HG03135 (cell line): ENCODE data around the gene PPIB.

Experiments
- ATAC-seq: cut with Tn5 transposase; IDR thresholded peaks from one replicate; pipeline ENCODE4 v1.9.1; 2021; ENCODE audit warnings: mild to moderate bottlenecking, moderate library complexity; ENCODE audit not compliant: unreplicated experiment

Gene PPIB

GRCh38 chr15:64162869-64163658 is at the start of gene PPIB:
Gene PPIB, minus strand, starts transcription at chr15:64163022. Its CDS starts 36 bp downstream, at chr15:64162986.
- peak; percentile 89 for ATAC-seq

DNA sequence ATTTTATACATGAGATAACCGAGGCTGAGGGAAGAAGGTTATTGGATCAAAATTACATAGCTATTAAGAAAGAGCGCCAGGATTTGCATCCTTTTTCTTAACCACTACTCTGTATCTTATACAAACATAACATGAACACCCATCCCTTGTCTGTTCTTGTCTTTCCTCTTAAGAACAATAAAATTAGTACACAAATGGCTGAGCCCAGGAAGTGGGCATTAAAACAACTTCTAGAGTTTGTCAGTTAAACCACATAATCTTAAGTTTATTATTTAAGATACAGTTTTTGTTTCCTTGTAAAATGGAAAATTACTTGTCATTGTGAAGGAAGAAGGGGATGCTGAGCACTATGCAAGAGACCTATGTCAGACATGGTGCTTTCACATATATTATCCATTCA is 48.9 kb upstream of the PPIB start:
- no peak for ATAC-seq

DNA sequence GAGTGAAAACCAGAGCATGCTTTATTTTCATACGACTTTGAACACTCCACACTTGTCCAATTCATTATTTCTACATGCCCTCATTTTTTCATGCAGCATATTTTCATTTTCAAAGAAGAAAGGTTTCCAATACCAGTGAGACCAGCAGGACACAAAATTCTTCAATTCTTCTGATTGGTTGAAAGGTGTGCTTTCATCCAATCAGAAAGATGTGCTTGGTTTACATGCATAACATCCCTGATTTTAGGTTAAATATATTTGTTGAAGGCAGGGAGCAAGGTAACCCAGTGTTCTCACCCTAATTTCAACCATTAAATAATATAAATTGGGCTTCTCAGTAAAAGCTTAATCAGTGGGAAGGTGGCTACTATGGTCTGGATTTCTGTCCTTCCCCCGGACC is 47.5 kb upstream of the PPIB start:
- ATAC-seq: no peak

DNA sequence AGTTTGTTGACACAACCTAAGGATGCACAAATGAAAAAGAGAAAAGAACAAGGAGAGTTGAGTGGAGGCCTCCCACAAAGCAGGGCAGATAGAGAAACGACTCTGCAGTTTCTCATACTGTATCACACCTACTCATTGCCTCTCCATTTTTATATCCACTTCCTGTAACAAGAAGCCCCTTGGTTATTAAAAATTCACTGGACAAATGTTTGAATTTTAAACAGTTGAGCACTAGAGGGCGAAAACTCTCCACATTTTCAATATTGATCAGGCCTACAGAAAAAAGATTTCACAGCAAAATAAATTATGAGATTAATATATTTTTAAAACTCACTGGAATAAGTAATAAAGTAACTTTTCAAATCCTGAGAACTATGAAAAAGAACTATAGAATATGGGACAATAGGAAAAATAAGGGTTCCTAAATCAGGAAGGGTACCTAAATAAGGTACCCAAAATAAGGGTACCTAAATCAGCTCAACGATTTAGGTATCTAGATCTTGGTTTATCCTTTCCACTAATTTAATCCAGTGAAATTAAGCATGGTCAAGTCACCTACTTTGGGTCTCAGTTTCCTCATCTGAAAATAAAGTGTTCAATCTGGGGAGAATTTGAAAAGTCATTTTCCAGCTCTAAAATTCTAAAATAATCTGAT is 47.0 kb upstream of the PPIB start:
- no peak for ATAC-seq

DNA sequence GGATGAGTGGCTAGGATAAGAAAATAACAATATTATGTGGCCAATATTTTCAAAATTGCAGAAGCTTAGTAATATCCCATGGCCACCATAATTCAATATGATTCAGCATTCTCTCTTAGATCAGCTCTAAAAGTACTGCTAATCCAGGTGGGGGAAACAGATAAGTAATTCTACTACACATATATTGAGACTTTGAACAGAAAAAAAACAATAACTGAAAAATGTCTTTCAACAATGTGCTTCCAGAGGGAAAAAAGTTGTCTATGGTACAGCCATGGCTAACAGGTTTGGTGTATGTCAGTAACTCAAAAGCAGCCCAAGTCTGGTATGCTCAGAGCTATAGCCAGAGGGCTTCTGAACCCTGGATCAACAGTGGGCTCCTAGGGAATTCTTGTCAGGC is 42.4 kb upstream of the PPIB start:
- no peak for ATAC-seq

DNA sequence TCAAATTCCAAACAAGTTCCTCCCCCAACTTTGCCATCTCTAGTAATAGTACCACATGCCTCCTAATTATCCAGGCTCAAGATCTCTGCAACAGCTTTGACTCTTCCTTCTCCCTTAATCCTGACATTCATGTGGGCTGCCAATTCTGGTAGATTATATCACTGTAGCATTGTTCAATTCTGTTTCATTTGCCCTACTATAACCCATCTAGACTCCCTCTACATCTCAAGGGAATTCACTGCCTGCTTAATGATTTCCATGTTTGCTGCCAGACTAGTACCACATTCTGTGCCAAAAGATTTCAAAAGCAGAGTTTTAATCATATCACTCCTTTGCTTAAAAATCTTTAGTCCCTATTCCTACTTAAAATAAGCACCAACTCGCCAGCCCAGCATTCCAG is 34.6 kb upstream of the PPIB start:
- ATAC-seq: no peak

- ATAC-seq: no peak
Observed at GRCh38 chr15:64193971-64194370, 31.1 kb upstream of the PPIB start.

DNA sequence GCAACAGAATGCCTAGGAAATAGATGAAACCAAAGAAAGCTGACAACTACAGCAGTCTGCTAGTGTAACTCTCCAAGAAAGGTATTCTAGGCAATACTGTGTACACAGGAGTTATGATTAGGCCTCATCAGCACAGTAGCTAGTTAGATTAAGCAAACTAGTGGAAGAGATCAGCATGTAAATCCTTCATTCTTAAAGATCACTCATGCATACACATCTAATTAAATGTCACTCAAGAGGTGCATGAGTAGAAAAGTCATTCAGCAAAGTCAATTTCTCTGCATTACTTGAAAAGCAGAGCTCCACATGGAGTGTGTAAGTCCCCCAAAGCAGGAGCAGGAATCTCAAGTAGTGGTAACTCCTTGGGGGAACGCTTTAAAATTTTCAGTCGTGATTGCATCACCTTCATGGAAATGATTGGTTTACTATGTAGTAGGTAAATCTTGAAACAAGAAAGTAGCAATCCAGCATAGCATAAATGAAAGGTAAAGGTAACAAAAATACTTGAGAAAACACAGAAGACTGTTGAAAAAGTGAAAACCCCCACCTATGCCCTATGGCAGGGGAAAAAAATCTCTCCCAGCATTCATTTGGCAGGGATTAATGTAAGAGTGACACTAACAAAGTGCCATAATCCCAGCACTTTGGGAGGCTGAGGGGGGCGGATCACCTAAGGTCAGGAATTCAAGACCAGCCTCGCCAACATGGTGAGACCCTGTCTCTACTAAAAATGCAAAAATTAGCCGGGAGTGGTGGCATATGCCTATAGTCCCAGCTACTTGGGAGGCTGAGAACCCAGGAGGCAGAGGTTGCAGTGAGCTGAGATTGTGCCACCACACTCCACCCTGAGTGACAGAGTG is 29.4 kb upstream of the PPIB start:
- no peak for ATAC-seq

GRCh38 chr15:64187396-64188191 is 24.8 kb upstream of the PPIB start:
- no peak for ATAC-seq

DNA sequence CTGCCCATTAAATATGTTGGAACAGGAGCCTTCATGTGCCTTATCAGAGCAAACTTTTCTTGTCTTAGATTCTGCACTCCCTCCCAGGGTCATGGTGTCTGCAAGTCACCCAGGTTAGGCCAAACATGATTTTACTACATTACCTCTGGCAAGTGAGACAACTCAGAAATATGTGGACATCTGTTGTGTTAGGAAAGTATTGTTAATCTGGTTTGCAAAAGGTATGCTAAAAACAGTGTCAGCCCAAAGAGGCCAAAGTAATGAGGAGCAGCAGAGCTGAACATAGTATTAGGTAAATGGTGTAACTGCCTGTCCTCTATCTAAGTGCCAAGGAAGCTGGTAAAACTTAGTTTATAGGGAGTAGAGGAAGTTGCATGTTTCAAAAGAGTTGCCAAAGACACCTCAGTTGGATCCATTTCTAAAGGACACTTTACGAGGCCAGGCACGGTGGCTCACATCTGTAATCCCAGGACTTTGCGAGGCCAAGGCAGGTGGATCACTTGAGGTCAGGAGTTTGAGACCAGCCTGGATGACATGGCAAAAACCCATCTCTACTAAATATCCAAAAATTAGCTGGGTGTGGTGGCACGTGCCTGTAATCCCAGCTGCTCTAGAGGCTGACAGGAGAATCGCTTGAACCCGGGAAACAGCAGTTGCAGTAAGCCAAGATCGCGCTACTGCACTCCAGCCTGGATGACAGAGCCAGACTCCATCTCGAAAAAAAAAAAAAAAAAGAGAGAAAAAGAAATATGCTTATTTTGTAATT is 22.5 kb upstream of the PPIB start:
- no peak for ATAC-seq

DNA sequence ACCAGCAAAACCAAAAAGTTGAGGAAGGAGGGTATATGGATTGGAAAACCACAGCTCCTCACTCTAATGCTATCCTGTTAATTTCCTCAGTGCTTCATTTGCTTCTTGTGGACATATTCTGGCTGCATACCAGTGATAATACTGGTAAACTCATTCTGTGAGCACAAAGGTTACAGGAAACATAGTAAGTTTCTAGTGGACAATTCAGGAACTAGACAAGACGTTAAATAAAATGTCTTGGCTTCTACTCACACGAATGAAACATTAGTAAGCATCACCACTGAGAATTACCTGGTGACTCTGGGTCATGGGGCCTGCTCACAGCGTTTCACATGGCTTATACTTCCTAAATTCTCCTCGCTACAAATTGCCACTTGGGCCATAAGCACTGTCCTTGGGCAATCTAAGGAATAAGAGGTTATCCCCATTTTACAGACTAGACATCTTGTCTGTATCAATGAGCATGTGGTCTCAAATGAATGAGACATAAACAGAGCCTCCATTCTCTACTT is 20.1 kb upstream of the PPIB start:
- no peak for ATAC-seq

GRCh38 chr15:64180235-64180824 is 17.5 kb upstream of the PPIB start:
- peak; percentile 67 for ATAC-seq

DNA sequence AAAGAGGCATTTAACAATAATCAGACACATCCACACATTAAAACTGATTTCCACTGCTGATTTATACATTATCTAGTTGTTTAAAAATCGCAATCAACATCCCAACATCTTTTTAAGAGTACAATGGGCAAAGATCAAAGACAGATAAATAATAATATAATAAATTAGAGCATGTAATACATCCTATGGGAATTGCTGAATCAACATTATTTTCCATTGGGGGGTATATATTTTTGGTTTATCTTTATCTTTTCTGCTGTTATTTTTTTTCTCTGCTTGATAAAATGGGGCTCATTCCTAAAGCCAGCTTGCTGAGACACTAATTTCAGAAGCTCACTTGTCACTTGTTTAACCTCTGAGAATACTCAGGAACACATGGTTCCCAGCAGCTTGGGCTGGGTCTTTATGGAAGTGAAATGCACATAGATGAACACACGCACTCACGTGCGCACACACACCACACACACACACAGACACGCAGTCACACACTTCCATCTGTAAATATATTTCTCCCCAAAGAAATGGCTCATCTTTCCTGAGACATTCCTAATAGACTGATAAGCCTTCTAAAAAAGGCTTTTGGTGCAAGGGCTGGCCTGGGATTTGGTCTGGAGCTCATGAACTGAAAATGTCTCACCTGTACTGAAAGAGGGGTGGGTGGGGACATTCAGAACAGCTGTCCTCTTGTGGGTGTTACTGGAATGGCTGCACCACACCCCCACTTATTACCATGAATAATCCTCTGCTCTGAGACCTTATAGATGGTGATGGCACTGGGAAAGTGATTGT is 3.5 kb upstream of the PPIB start:
- ATAC-seq: no peak

DNA sequence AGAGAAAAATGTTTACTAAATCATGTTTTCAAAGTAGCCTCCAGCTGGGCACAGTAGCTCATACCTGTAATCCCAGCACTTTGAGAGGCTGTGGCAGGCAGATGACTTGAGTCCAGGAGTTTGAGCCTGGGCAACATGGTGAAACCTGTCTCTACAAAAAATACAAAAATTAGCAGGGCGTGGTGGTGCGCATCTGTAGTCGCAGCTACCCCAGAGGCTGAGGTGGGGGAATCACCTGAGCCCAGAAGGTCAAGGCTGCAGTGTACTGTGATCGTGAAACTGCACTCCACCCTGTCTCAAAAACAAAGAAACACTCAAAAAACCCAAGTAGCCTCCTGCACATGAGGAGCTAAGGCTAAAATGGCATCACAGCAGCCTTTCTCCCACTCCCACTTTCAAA is 1.6 kb upstream of the PPIB start:
- ATAC-seq: no peak

GRCh38 chr15:64163659-64164362 is 989 bp upstream of the PPIB start:
- peak; percentile 1 for ATAC-seq

DNA sequence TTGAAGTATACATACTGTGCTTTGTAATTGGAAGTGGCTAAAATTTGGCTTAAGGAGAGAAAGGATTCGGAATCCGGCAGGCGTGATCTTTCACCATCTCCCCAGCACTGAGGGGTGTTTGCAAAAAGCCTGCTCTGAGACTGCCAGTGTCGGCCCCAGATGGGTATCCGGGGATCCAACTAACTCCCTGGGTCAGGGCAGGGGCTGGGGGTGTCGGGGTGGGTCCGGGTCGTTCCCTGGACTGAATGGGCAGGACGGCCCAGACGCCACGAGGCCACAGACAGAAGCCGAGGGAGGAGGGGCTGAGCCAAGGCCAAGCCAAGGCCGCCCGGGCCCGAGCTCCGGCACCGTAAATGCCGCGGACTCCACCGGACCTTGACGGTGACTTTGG is 349 bp downstream of the PPIB start:
- peak; percentile 20 for ATAC-seq

- no peak for ATAC-seq
Observed at GRCh38 chr15:64161688-64162477, 939 bp downstream of the PPIB start.
